G401.6 (cell line): Measurements from ENCODE around the gene MAP4.

Experiments used
- FAIRE-seq: peaks from 2 replicates; lab custom pipeline; 2012; peaks lifted over from hg19 to GRCh38; lab: Jason Lieb, UNC

The MAP4 gene

DNA sequence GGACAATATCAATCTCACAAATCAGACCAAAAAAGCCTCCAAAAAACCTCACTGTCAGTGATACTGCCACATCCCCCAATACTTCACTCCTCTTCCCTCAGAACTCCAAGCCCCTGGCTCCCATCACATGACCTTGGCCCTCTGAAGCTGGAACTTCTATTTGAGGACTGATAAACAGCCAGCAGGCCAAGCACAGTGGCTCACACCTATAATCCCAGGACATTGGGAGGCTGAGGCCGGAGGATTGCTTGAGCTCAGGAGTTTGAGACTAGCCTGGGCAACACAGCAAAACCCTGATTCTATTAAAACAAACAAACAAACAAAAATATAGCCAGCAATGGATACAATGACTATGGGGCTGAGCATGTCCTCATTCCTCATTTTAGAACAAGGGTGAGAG, 55.2 kb downstream of the MAP4 start:
- FAIRE-seq = no peak

DNA sequence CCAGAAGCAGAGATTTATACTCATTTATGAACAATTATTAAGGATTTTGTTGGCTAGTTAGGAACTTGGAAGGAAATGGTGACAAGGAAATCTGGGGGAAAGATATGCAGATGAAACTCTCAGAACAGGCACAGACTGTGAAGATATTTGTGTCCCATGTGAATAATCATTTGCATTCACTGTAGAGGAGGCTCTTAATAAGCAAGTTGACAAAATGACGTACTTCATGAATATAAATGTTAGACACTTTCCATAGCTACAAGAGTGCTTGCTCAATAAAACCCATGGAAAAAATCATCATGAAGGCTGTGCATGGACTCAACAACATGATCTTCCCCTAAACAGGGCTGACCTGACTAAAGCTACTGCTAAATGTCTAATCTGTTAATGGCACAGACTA, 59.7 kb downstream of the MAP4 start:
- no peak for FAIRE-seq

DNA sequence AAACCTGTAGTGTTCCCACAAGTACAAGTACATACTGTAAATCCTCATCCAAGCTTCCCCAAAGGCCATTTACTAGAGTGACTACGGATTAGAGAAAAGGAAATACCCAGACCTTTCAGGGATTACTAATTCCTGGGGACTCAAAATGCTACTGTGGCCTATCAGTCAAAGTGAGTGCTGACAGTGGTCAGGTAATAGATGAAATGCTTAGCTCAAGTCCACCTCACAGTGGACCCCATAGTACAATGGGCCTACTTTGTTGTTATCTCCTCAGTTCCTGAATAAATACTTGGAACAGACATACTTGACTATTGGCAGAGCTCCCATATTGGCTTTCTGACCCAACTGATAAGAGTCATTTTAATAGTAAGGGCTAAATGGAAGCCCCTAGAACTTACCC, 61.6 kb downstream of the MAP4 start:
- no peak for FAIRE-seq

DNA sequence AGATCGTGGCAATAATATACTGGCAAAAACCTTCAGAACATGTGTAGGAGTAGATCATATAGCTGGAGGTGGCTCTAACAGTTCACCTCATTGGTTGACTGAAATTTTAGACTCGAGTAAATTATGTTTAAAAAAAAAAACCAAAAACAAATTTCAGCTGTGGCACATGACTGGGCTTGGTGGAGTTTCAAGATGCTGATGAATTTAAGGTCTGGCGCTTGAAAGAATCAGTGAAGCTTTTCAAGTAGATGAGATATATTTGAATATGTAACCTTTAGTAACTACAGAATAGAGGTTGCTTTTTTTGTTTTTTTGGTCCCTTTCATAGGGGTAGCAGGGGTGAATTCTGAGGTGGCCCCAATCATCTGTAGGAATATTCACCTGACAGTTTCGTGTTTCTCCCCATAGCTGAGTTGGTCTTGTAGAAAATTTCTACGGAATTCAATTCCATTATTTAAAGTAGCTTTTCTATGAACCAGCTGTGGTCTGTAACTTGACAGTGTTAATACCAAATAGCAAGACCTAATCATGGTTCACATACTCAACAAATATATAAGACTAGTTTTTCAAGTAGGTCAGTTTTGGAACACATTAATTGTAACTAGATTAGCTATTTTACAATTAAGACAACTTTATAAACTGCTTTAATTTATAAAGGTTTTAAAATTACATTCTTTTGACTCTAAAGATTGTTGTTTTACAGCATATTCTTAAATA, 65.6 kb downstream of the MAP4 start:
- peak; percentile 63 for FAIRE-seq

DNA sequence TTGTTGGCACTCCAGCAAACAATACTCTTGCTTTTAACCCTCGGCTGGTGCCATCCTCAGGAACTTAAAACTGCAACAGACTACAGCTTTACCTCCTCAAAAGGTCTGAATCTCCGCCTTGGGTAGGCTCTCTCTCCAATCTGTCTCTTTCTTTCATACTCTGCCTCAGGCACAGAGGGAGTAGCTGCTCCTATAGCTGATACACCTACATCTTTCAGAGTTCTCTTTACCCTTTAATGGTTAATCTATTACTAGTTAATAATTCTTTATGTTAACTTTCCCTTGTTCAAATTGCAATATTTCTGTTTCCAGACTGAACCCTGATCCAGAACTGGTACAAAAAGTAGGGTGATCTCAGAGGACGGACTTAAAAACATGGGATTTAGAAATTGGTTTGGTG, 66.2 kb downstream of the MAP4 start:
- no peak for FAIRE-seq

DNA sequence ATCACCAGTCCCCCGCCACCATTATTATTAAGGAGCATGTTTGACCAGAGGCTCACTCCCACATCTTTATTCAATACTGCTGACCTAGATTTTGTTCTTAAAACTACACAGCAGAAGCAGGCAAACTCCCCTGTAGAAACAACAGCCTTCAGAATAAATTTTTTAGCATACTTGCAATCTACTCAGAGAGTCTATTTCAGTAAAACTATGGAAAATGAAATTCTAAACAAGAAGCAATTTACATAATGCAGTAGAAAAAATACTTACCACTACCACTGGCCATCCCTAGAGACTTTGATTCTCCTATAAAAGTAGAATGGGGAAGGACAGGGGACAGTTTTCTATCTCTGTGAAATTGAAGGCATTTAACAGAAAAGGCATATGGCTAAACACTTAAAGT, 76.0 kb downstream of the MAP4 start:
- FAIRE-seq = no peak

DNA sequence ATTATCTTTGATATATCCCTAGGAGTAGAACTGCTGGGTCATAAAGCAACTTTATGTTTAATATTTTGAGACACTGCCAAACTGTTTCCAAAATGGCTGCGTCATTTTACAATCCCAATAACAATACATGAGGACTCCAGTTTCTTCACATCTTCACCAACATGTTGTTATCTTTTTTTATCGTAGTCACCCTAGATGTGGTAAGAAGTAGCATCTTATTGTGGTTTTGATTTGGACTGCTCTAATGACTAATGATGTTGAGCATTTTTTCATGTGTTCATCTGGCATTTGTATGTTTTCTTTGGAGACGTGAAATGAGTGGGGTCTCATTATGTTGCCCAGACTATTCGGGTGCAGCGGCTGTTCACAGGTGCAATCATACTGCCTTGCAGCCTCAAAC, 83.8 kb downstream of the MAP4 start:
- FAIRE-seq = no peak

DNA sequence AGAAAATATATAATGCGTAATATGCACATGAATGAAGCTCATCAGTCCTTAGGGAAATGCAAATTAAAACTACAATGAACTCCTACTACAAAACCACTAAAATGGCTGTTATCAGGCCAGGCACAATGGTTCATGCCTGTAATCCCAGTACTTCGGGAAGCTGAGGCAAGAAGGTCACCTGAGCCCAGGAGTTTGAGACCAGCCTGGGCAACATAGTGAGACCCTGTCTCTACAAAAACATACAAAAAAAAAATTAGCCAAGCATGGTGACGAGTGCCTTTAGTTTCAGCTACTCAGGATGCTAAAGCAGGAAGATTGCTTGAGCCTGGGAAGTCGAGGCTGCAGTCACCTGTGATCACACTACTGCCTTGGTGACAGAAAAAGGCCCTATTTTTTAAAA, 85.2 kb downstream of the MAP4 start:
- no peak for FAIRE-seq

DNA sequence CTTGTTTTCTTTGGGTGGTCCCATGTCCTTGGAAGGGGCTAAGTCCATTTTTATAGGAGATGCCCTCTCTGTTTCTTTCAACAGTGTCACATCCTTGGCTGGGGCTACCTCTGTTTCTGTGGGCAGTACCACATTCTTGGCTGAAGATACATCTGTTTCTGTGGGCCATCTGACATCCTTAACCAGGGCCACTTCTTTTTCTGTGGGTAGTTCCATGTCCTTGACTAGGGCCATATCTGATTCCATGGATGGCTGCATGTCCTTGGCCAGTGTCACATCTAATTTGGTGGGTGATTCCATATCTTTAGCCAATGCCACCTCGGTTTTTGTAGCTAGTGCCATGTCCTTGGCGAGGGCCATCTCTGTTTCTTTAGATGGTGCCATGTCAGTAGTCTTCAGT, 99.5 kb downstream of the MAP4 start:
- FAIRE-seq = no peak

DNA sequence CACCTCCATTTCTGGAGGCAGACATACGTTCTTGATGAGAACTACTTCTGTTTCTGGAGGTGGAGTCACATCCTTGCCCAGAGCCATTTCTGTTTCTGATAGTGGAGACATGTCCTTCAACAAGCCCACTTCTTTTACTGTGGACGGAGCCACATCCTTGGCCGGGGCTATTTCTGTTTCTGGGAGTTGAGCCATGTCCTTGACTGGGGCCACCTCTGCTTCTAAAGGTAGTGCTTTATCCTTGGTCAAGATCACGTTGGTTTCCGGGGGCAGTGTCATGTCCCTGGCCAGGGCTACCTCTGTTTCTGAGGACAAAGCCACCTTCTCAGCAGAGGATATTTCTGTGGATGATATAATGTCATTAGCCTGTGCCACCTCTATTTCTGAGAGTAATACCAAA, 100.0 kb downstream of the MAP4 start:
- FAIRE-seq = no peak

DNA sequence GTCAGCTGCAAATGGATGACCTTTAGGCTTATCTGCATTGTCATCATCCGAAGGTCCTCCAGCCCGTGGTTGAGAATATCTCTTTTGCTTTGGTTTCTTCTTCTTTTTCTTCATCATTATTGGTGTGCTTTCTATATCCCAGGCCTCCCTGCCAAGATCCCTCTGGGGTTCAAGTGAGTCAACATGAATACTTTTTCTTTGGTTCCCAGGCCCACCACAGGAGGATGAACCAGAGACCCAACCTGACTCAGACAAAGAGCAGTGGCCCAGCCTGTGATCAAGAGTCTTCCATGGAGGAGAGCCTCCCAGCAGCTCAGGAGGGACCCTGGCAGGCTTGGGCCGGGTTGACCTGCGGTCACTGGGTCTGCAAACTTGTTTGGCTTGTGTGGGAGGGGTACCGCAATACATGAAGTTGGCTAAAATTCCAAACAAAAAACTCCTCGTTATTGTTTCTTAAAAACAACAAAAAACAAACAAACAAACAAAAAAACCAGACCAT, 104.2 kb downstream of the MAP4 start:
- FAIRE-seq = no peak

DNA sequence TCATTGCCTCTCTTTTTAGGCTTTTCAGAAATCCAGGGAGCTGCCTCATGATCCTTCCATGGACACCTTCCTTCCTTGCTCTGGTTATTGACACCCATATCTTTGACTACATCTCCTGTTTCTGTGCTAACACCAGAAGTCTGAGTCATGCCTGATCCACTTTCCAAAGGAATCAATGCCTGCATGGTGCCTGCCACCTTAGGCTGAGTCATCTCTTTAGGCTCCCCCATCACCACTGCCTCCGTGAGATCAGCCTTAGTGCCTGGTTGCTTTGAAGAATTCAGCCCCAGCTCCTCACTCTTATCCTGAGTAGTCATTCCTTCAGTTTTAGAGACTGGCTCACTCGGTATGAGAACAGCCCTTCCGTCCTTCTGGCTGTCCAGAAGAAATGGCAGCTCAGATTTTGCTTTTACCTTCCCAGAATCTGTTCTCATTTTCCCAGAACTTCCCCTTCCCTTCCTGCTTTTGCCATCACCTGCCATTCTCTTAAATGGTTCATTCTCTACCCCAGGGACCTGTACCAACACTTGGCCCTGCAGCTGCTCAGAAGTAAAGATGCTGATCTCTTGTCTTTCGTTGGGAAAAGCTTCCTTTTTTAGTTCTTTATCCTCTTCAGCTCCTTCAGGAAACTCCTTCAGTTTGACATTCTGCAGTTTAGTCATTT, 105.3 kb downstream of the MAP4 start:
- FAIRE-seq = no peak

DNA sequence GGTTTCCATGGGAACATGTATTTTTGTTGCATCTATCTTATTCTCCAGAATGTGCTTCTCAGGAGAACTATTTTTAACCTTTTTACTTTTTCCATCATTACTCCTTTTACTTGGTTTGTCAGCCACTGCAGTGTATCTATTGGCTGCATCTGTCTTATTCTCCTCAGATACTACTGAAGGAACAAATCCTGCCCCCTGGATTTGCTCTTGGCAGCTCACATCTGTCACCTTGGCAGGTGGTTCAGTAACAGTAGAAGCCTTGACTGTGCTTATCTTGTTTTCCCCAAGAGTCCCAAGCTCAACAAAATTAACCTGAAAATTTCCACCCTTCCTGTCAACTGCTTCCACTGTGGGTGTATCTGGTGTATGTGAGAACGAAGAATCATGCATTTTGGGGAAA, 106.0 kb downstream of the MAP4 start:
- no peak for FAIRE-seq

DNA sequence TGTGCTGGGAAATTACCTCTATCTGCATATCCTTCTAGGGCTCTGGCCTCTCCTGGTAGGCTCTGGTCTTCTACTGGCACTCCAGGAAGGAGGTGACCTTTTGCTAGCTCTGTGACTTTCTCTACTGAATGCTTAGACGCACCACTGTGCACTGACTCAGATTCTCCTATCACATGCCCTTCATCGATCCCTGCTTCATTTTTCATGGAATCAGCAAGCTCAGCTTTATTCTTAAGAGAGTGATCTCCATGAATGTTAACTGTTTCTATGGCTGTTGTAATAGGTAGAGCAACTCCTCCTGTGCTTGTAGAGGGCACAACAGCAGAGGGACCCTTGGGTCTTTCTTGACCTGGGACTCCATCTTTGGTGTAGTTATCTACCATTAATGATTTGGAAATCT, 106.6 kb downstream of the MAP4 start:
- FAIRE-seq = no peak

DNA sequence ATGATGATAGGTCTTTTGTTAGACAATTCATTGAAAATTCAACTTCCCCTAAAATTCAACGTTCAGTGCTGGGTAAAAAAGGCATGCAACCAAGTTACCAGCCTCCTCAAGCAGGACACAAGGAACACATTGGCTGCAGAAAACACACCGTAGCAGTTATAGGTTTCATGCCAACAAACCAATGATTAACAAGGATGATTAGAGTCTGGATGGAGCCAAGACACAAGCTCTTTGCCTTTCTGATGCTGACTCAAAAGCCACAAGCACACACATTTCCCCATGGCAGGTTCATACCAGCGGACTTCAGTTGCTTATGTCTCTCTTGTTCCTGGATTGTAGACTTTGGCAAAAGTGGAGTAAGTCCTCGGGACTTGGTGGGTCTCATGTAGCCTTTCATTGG, 107.5 kb downstream of the MAP4 start:
- no peak for FAIRE-seq

DNA sequence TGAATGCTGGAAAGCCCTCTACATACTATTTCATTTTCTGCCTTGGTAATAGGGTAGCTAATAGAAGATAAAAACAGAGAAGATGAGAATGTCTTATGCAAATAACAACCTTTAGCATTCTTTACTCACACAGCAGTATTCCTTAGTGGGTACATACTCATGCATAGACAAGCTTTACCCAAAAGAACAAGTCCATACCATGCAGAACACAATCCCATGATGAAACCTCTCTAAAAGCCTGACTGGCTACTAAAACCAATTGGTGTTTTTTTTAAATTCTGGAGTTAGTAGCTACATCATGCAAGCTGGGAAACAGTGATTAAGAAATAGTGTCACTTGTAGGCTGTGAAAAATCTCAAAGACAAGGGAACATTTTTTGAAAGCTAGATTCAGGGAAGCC, 108.4 kb downstream of the MAP4 start:
- FAIRE-seq = no peak

DNA sequence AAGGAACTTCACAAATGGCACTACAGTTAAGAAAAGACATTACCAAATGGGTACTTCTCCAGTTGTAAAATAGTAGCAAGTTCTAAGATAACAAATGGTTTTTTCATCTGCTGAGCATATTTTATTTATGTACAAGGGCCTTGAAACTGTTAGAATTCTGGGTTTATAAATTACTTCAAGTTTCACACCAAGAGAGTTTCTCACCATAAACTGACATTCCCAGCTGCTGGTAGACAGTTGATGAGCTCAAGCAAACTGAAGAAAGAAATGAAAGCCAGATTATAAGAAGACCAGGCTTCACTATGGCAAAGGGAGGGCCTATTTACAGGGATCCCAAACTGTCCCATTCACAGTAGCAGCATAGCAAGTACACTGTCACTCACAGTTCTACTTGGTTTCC, 113.5 kb downstream of the MAP4 start:
- no peak for FAIRE-seq

DNA sequence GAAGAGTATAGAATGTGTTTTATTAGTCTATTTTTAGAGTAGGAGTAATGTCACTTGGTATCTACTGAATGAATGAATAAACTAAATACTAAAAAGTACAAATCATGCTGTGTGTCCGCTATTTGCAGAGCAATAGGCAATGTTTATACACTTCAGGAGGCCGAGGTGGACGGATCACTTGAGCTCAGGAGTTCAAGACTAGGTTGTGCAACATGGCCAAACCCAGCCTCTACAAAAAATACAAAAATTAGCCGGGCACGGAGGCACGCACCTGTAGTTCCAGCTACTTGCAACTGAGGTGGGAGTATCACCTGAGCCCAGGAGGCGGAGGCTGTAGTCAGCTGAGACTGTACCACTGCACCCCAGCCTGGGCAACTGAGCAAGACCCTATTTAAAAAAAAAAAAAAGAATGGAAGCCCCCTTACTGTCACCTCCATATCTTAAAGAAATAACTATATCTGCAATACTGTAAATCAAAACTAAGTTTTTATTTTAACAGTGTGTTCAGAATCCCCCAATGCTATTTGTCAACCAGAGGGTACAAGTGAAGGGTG, 114.9 kb downstream of the MAP4 start:
- no peak for FAIRE-seq

DNA sequence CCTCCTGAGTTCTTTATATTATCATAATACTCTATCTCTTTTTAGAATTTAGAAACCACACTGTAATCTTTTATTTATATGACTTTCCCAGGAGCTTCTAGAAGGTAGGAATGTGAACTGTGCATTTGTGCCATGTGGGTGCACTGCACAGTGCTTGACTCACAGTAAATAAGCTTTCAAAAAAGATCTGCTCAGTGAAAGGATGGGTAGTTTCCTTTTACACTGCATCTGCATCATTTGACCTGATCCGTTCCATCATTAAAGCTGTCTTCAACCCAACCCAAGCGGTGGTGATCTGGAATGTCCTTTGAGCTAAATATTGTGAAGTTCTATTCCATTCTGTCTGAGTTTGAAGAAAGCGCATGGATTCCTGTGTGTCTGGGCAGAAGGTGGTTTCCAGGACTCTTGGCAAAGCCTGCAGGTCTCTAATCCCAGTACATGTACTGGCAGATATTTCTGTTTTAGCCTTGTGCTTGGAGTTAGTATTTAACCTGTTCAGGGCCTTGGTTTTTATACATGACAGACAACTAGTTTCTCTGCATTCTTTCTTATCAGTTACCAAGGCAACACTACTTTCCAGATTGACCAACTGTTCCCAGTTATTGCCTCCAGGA, 116.6 kb downstream of the MAP4 start:
- no peak for FAIRE-seq

DNA sequence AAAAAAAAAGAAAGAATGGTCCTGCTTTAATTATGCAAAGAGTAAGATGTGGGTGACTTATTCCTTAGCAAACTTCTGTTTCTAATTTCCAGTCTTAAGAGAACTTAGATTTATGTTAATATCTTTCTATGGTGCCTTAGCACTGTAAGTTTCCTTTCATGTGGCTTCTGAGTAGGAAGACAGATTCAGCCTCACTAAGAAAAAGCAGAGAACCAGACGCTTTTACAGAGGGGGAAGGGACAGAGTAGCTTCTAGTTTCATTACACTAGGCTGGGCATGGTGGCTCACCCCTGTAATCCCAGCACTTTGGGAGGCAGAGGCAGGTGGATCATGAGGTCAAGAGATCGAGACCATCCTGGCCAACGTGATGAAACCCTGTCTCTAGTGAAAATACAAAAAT, 118.3 kb downstream of the MAP4 start:
- no peak for FAIRE-seq

DNA sequence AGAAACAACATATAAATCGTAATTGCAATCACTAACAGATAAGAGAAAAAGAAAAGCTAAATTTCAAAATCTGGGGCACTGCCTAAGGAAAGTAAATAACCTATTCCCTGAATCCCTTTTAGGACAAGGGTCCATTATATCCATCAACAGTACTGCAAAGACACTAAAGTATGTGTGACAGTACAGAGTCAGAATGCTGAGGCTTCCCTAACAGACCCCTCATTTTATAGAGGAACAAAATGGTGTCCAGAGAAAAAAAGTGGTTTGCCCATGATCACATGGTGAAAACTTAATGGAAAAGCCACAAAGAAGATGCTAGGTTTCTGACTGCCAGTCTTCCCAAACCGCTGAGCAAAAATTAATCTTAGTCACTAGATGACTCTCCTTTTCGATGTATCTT, 119.5 kb downstream of the MAP4 start:
- no peak for FAIRE-seq

DNA sequence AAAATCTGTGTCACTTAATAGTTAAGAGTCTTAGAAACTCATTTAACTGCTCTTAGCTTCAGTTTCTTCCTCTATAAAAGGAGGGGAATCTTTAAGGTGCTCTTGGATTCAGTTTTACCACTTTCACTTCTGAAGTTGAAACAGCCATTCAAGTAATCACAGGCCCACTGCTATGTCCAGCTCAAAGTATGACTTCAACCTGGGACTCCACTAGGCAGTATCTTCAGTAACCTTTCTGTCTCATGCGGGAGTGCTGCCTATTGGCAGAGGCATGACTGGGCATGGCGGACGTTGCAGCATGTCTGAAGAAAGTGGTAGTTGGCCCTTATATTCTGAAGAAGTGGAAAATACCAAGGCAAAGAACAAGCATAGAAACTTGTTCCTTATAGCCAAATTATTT, 121.0 kb downstream of the MAP4 start:
- no peak for FAIRE-seq

DNA sequence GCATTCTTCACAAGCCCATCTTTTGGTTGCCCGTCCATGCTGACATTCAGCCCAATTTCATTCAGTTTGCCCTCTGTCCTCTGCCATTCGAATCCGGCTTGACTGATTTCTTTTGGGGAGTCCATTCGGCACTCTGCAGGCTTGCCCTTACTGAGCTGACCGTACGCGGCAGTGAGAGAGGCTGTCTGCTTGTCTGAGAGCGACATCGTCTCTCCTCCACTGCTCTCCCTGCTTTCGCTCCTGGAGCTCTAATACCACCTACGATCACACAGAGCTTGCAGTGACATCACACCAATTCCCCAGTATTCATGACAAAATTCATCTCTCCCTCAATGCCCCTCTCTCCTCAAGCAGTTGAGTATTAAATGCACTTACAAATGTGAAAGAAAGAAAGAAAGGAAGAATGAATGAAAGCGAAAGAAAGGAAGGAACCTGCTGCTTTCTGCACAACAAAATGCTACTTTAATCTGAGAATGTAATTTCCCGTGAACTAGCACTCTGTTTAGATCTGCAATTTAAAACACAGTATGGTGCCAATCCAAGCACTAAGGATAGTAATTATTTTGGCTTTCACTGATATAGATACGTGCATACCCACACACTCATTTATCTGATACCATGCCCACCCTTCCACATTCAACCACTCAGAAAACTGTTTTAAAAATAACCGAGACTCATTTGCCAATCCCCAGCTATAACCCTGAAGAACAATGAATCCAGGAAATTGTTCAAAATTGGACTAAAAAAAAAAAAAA, 123.8 kb downstream of the MAP4 start:
- FAIRE-seq = no peak
